ENCODE data around the gene LDLRAP1. TPM values are rescaled to one million over a fixed set of nuclear protein-coding genes. Genes with fewer than 3 reads are reported as not detected.

The LDLRAP1 gene
- total and polyA plus RNA-seq, 9 of the 15 experiments (the other 6 are each of a cell fraction or from before 2014, with no cell fraction given), result 0.56 to 29.6 (median 16.2) TPM

DNA sequence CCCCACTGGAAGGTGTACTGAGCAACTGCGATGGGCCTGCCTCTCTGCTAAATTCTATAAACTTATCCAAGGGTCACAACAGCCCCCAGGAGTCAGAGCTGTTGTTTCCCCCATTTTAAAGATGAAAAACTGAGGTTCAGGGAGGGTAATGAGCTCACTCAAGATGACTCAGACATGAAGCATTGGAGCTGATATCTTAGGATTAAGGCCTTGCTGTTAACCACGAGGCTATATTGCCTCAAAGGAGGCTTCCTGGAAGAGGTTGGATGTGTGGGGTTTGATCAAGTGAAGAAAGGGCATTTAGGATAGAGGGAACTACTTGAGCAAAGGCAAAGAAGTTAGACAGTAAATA lies 6.7 kb downstream of the LDLRAP1 start (continued):
- TF ChIP-seq ZNF347 (CRISPR knock-in tag; IDR thresholded peaks at IDR 0.05; ENCODE audit: low read depth), result no peak
- TF ChIP-seq NCOR1 (IDR thresholded peaks at IDR 0.05), result no peak
- TF ChIP-seq, protein P1, sequence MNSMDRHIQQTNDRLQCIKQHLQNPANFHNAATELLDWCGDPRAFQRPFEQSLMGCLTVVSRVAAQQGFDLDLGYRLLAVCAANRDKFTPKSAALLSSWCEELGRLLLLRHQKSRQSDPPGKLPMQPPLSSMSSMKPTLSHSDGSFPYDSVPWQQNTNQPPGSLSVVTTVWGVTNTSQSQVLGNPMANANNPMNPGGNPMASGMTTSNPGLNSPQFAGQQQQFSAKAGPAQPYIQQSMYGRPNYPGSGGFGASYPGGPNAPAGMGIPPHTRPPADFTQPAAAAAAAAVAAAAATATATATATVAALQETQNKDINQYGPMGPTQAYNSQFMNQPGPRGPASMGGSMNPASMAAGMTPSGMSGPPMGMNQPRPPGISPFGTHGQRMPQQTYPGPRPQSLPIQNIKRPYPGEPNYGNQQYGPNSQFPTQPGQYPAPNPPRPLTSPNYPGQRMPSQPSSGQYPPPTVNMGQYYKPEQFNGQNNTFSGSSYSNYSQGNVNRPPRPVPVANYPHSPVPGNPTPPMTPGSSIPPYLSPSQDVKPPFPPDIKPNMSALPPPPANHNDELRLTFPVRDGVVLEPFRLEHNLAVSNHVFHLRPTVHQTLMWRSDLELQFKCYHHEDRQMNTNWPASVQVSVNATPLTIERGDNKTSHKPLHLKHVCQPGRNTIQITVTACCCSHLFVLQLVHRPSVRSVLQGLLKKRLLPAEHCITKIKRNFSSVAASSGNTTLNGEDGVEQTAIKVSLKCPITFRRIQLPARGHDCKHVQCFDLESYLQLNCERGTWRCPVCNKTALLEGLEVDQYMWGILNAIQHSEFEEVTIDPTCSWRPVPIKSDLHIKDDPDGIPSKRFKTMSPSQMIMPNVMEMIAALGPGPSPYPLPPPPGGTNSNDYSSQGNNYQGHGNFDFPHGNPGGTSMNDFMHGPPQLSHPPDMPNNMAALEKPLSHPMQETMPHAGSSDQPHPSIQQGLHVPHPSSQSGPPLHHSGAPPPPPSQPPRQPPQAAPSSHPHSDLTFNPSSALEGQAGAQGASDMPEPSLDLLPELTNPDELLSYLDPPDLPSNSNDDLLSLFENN (IDR thresholded peaks at IDR 0.05; ENCODE audit: low read depth in 2 of 2, low read length in 2 of 2), result no peak
- TF ChIP-seq ZNF551 (CRISPR knock-in tag; IDR thresholded peaks at IDR 0.05), result no peak
- TF ChIP-seq, protein P2, sequence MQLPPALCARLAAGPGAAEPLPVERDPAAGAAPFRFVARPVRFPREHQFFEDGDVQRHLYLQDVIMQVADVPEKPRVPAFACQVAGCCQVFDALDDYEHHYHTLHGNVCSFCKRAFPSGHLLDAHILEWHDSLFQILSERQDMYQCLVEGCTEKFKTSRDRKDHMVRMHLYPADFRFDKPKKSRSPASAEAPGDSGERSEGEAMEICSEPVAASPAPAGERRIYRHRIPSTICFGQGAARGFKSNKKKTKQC (CRISPR knock-in tag; IDR thresholded peaks at IDR 0.05), result no peak
- TF ChIP-seq ZBTB17 (CRISPR knock-in tag; IDR thresholded peaks at IDR 0.05), result no peak
- TF ChIP-seq, protein P3, sequence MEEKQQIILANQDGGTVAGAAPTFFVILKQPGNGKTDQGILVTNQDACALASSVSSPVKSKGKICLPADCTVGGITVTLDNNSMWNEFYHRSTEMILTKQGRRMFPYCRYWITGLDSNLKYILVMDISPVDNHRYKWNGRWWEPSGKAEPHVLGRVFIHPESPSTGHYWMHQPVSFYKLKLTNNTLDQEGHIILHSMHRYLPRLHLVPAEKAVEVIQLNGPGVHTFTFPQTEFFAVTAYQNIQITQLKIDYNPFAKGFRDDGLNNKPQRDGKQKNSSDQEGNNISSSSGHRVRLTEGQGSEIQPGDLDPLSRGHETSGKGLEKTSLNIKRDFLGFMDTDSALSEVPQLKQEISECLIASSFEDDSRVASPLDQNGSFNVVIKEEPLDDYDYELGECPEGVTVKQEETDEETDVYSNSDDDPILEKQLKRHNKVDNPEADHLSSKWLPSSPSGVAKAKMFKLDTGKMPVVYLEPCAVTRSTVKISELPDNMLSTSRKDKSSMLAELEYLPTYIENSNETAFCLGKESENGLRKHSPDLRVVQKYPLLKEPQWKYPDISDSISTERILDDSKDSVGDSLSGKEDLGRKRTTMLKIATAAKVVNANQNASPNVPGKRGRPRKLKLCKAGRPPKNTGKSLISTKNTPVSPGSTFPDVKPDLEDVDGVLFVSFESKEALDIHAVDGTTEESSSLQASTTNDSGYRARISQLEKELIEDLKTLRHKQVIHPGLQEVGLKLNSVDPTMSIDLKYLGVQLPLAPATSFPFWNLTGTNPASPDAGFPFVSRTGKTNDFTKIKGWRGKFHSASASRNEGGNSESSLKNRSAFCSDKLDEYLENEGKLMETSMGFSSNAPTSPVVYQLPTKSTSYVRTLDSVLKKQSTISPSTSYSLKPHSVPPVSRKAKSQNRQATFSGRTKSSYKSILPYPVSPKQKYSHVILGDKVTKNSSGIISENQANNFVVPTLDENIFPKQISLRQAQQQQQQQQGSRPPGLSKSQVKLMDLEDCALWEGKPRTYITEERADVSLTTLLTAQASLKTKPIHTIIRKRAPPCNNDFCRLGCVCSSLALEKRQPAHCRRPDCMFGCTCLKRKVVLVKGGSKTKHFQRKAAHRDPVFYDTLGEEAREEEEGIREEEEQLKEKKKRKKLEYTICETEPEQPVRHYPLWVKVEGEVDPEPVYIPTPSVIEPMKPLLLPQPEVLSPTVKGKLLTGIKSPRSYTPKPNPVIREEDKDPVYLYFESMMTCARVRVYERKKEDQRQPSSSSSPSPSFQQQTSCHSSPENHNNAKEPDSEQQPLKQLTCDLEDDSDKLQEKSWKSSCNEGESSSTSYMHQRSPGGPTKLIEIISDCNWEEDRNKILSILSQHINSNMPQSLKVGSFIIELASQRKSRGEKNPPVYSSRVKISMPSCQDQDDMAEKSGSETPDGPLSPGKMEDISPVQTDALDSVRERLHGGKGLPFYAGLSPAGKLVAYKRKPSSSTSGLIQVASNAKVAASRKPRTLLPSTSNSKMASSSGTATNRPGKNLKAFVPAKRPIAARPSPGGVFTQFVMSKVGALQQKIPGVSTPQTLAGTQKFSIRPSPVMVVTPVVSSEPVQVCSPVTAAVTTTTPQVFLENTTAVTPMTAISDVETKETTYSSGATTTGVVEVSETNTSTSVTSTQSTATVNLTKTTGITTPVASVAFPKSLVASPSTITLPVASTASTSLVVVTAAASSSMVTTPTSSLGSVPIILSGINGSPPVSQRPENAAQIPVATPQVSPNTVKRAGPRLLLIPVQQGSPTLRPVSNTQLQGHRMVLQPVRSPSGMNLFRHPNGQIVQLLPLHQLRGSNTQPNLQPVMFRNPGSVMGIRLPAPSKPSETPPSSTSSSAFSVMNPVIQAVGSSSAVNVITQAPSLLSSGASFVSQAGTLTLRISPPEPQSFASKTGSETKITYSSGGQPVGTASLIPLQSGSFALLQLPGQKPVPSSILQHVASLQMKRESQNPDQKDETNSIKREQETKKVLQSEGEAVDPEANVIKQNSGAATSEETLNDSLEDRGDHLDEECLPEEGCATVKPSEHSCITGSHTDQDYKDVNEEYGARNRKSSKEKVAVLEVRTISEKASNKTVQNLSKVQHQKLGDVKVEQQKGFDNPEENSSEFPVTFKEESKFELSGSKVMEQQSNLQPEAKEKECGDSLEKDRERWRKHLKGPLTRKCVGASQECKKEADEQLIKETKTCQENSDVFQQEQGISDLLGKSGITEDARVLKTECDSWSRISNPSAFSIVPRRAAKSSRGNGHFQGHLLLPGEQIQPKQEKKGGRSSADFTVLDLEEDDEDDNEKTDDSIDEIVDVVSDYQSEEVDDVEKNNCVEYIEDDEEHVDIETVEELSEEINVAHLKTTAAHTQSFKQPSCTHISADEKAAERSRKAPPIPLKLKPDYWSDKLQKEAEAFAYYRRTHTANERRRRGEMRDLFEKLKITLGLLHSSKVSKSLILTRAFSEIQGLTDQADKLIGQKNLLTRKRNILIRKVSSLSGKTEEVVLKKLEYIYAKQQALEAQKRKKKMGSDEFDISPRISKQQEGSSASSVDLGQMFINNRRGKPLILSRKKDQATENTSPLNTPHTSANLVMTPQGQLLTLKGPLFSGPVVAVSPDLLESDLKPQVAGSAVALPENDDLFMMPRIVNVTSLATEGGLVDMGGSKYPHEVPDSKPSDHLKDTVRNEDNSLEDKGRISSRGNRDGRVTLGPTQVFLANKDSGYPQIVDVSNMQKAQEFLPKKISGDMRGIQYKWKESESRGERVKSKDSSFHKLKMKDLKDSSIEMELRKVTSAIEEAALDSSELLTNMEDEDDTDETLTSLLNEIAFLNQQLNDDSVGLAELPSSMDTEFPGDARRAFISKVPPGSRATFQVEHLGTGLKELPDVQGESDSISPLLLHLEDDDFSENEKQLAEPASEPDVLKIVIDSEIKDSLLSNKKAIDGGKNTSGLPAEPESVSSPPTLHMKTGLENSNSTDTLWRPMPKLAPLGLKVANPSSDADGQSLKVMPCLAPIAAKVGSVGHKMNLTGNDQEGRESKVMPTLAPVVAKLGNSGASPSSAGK (IDR thresholded peaks at IDR 0.05), result peak; percentile 66
- no peak for TF ChIP-seq PCBP1 (IDR thresholded peaks at IDR 0.05; ENCODE audit: low read depth, low read length, poor library complexity, severe bottlenecking)
- TF ChIP-seq C11orf30 (IDR thresholded peaks at IDR 0.05; ENCODE audit: low read depth), result peak; percentile 17; the same call in 1 of the 2 replicates
- TF ChIP-seq SIRT6 (IDR thresholded peaks at IDR 0.05; ENCODE audit: low read depth, low read length), result no peak
- no peak for TF ChIP-seq DIDO1 (tag; IDR thresholded peaks at IDR 0.05; ENCODE audit: low read depth)
- peak; percentile 69; the same call in 1 of the 2 replicates for TF ChIP-seq MYC (IDR thresholded peaks at IDR 0.05; ENCODE audit: low read depth, low read length)
- TF ChIP-seq MYC (CRISPR knock-in tag; IDR thresholded peaks at IDR 0.05; ENCODE audit: borderline replicate concordance, low read depth), result no peak

All from K562 (cell line).